Subcutaneous adipose tissue (tissue), 4 donors: ENCODE data around the gene IGFBP3. TPM values are rescaled to one million over a fixed set of nuclear protein-coding genes. Genes with fewer than 3 reads are reported as not detected.

Experiments
- total RNA-seq, 4 donors: library from RNA; depleted of rRNA; stranded (reverse); fragments of >200 nt; gene quantifications; one replicate each; pipeline ENCODE4 v1.1.0, GENCODE V29; 2016
- TF ChIP-seq, protein P1 (sequence below): fragments of 450-650 bp; IDR thresholded peaks from one replicate; pipeline ENCODE4 v1.5.1; 2016; ENCODE audit warnings: low read depth, mild to moderate bottlenecking, control low read depth, antibody characterized with exemption, moderate library complexity

IGFBP3 gene
- total RNA-seq, 4 donors from 2014 or later: 551 to 1,271 (median 833) TPM

DNA sequence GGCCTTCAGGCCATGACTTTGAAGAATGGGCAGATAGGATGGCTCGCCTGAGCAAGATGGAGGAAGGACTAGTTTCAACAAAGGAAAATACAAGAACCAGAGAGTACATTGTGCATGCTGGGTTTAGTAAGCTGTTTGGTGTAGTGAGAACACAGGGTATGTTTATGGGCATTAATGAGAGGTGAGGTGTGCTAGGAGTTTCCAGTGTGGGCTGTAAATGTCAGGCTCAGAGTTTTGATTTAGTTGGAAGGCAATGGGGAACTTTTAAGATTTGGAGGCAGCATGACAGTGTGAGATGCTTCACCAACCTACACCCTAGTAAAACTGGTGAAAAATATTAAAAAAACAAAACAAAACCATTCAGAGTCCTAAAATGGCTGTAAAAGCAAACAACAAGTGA, 19.5 kb downstream of the IGFBP3 start:
- TF ChIP-seq, protein P1, sequence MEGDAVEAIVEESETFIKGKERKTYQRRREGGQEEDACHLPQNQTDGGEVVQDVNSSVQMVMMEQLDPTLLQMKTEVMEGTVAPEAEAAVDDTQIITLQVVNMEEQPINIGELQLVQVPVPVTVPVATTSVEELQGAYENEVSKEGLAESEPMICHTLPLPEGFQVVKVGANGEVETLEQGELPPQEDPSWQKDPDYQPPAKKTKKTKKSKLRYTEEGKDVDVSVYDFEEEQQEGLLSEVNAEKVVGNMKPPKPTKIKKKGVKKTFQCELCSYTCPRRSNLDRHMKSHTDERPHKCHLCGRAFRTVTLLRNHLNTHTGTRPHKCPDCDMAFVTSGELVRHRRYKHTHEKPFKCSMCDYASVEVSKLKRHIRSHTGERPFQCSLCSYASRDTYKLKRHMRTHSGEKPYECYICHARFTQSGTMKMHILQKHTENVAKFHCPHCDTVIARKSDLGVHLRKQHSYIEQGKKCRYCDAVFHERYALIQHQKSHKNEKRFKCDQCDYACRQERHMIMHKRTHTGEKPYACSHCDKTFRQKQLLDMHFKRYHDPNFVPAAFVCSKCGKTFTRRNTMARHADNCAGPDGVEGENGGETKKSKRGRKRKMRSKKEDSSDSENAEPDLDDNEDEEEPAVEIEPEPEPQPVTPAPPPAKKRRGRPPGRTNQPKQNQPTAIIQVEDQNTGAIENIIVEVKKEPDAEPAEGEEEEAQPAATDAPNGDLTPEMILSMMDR: no peak

GRCh38 chr7:45898222-45898621, 22.9 kb downstream of the IGFBP3 start:
- TF ChIP-seq, protein P1: no peak

- TF ChIP-seq, protein P1: no peak
Observed at GRCh38 chr7:45897042-45897690, 23.9 kb downstream of the IGFBP3 start.

GRCh38 chr7:45894665-45895062, 26.4 kb downstream of the IGFBP3 start:
- TF ChIP-seq, protein P1: no peak

- TF ChIP-seq, protein P1: no peak
Observed at GRCh38 chr7:45893996-45894664, 26.9 kb downstream of the IGFBP3 start.

- TF ChIP-seq, protein P1: no peak
Observed at GRCh38 chr7:45893374-45893995, 27.6 kb downstream of the IGFBP3 start.

- TF ChIP-seq, protein P1: no peak
Observed at GRCh38 chr7:45892407-45893035, 28.6 kb downstream of the IGFBP3 start.
